A549 (cell line): ENCODE results near the gene DLG2.

Experiments used
- CTCF ChIP-seq: fragments of >200 bp; sonication (Bioruptor Twin); formaldehyde crosslinking; IDR thresholded peaks from 3 replicates; pipeline ENCODE4 v1.5.1; 2016
- MYC ChIP-seq: IDR thresholded peaks from 2 replicates; pipeline ENCODE4 v1.6.1; 2012; ENCODE audit warnings: mild to moderate bottlenecking, inconsistent platforms, low read length, improper control_type of control experiment, borderline replicate concordance
- POLR2A ChIP-seq: IDR thresholded peaks from 2 replicates; pipeline ENCODE4 v1.6.1; 2012; ENCODE audit warnings: mild to moderate bottlenecking, low read length
- RAD21 ChIP-seq, 2 experiments: fragments of >200 bp in 1 of 2; sonication (Bioruptor Twin) in 1 of 2; formaldehyde crosslinking in 1 of 2; IDR thresholded peaks in 1 of 2; conservative IDR thresholded peaks in 1 of 2; 2 replicates in 1 of 2; 3 replicates in 1 of 2; pipeline ENCODE4 v1.6.1; 2012 to 2018; ENCODE audit warnings: inconsistent platforms in 1 of 2

- TF ChIP-seq MYC (no peak), CTCF (no peak), RAD21 (conservative IDR thresholded peaks at IDR 0.05 in 1 of 2, IDR thresholded peaks at IDR 0.05 in 1 of 2) (no peak), POLR2A (no peak)
Measured at GRCh38 chr11:83467837-83468236, 2159.3 kb downstream of the DLG2 start.
